K562 (cell line): ENCODE measurements around the gene MTERF4. TPM values are rescaled to one million over a fixed set of nuclear protein-coding genes. Genes with fewer than 3 reads are reported as not detected.
A peak's percentile ranks its signal among the peaks of the same experiment; 100 is the strongest.

Experiments used
- ATF3 ChIP-seq, 2 experiments: fragments of 450-650 bp in 1 of 2; sonication (generic) in 1 of 2; formaldehyde crosslinking in 1 of 2; IDR thresholded peaks in 1 of 2; conservative IDR thresholded peaks in 1 of 2; 2 replicates each; pipeline versions ENCODE4 v1.6.1 to v1.8.1; 2016 to 2023; ENCODE audit warnings: mild to moderate bottlenecking in 2 of 2, moderate library complexity in 2 of 2, inconsistent platforms in 1 of 2, missing genetic modification reagents in 1 of 2
- BRCA1 ChIP-seq, 2 experiments: fragments of 450-650 bp in 1 of 2; sonication (generic) in 1 of 2; formaldehyde crosslinking in 1 of 2; IDR thresholded peaks; 2 replicates each; pipeline versions ENCODE4 v1.5.0 to v1.6.1; 2017 to 2020; ENCODE audit warnings: mild to moderate bottlenecking in 1 of 2, missing genetic modification reagents in 1 of 2
- CC2D1A ChIP-seq: fragments of 450-650 bp; IDR thresholded peaks from 2 replicates; pipeline ENCODE4 v1.6.1; 2017; ENCODE audit warnings: mild to moderate bottlenecking
- DACH1 ChIP-seq: fragments of 450-650 bp; IDR thresholded peaks from 2 replicates; pipeline ENCODE4 v1.6.1; 2018; ENCODE audit not compliant: partially characterized antibody
- DDX20 ChIP-seq: fragments of 450-650 bp; IDR thresholded peaks from 2 replicates; pipeline ENCODE4 v1.6.1; 2016; ENCODE audit warnings: missing genetic modification characterization, low read depth, mild to moderate bottlenecking, missing compliant biosample characterization, moderate library complexity
- FOS ChIP-seq: IDR thresholded peaks from 3 replicates; pipeline ENCODE4 v1.6.1; 2011; ENCODE audit not compliant: insufficient read length; ENCODE audit errors: extremely low read depth
- FOXA3 ChIP-seq, 2 experiments: fragments of 450-650 bp in 1 of 2; sonication (generic) in 1 of 2; formaldehyde crosslinking; IDR thresholded peaks in 1 of 2; conservative IDR thresholded peaks in 1 of 2; 2 replicates each; pipeline versions ENCODE4 v1.4.0 to v1.8.0; 2020 to 2022; ENCODE audit warnings: mild to moderate bottlenecking in 2 of 2, missing genetic modification reagents in 1 of 2
- HES1 ChIP-seq: fragments of 450-650 bp; IDR thresholded peaks from 2 replicates; pipeline ENCODE4 v1.6.1; 2016; ENCODE audit warnings: low read depth, mild to moderate bottlenecking, moderate library complexity
- MITF ChIP-seq: IDR thresholded peaks from 2 replicates; pipeline ENCODE4 v1.6.1; 2014; ENCODE audit warnings: antibody characterized with exemption
- NCOA6 ChIP-seq: fragments of 450-650 bp; IDR thresholded peaks from 2 replicates; pipeline ENCODE4 v1.6.1; 2017; ENCODE audit warnings: mild to moderate bottlenecking
- PPARD ChIP-seq: fragments of 250-450 bp; sonication (Bioruptor Pico); IDR thresholded peaks from 2 replicates; pipeline ENCODE4 v1.8.0; 2022; ENCODE audit warnings: inconsistent platforms, mild to moderate bottlenecking, moderate library complexity
- RBM15 ChIP-seq: fragments of 200-400 bp; formaldehyde crosslinking; IDR thresholded peaks from 2 replicates; pipeline ENCODE4 v1.6.1; 2018; ENCODE audit warnings: mild to moderate bottlenecking, low read length, moderate library complexity; ENCODE audit not compliant: insufficient read depth
- SAP30 ChIP-seq: fragments of 200-600 bp; sonication (generic); IDR thresholded peaks from 2 replicates; pipeline ENCODE4 v1.6.1; 2012; ENCODE audit warnings: borderline replicate concordance, low read depth, mild to moderate bottlenecking, moderate library complexity, low read length, control low read depth, inconsistent platforms; ENCODE audit not compliant: insufficient read depth, poor library complexity, severe bottlenecking
- SMARCB1 ChIP-seq: IDR thresholded peaks from 2 replicates; pipeline ENCODE4 v1.6.1; 2011; ENCODE audit warnings: improper control_type of control experiment, low read depth; ENCODE audit not compliant: insufficient read length
- SUPT5H ChIP-seq: fragments of 450-650 bp; IDR thresholded peaks from 2 replicates; pipeline ENCODE4 v1.6.1; 2016
- YY1 ChIP-seq, 3 experiments: IDR thresholded peaks; 2 replicates each; pipeline ENCODE4 v1.6.1; 2011; ENCODE audit warnings: low read length in 2 of 3, mild to moderate bottlenecking in 2 of 3, moderate library complexity in 2 of 3, borderline replicate concordance in 1 of 3, control low read depth in 1 of 3, low read depth in 1 of 3; ENCODE audit not compliant: insufficient read depth in 3 of 3, insufficient replicate concordance in 2 of 3, control insufficient read depth in 1 of 3, insufficient read length in 1 of 3; ENCODE audit errors: extremely low read depth in 1 of 3
- ZNF165 ChIP-seq: fragments of 250-450 bp; sonication (Bioruptor Pico); IDR thresholded peaks from 2 replicates; pipeline ENCODE4 v1.4.0; 2020; ENCODE audit warnings: borderline replicate concordance
- ZNF395 ChIP-seq: fragments of 200-800 bp; sonication (Bioruptor generic); IDR thresholded peaks from 2 replicates; pipeline ENCODE4 v1.6.1; 2017; ENCODE audit warnings: missing genetic modification characterization, missing compliant biosample characterization
- polyA plus RNA-seq, 8 experiments: library from polyadenylated mRNA; depleted of rRNA in 4 of 8; stranded (reverse) in 5 of 8; unstranded in 3 of 8; fragments of >200 nt; fragmentation: Nextera tagmentation in 2 of 8; fragmentation: Illumina TruSeq in 1 of 8; extraction: Ambion mirVana in 2 of 8; extraction: Trizol in 1 of 8; gene quantifications; 2 replicates each; pipeline versions ENCODE4 v1.2.1 to v1.2.3, GENCODE V29; 2011 to 2014; ENCODE audit warnings: inconsistent platforms in 1 of 8, missing spikeins in 1 of 8
- total RNA-seq, 7 experiments: library from RNA; depleted of rRNA in 6 of 7; stranded (reverse); fragments of >200 nt in 6 of 7; fragmentation: Illumina TruSeq in 2 of 7; extraction: Trizol in 2 of 7; gene quantifications; 2 replicates each; pipeline versions ENCODE4 v1.2.1 to v1.2.3, GENCODE V29; 2011 to 2021; ENCODE audit warnings: low replicate concordance in 1 of 7

Gene MTERF4
- total and polyA plus RNA-seq, 9 of the 15 experiments (the other 6 are each of a cell fraction or from before 2014, with no cell fraction given), result 15.3 to 29.6 (median 21.2) TPM

- TF ChIP-seq MITF, result no peak
- peak; percentile 84 for TF ChIP-seq FOS
- TF ChIP-seq YY1 (IDR thresholded peaks at IDR 0.05; ENCODE audit: borderline replicate concordance in 1 of 3, control insufficient read depth in 1 of 3, extremely low read depth in 1 of 3, insufficient read depth in 3 of 3, insufficient read length in 1 of 3, insufficient replicate concordance in 2 of 3, low read depth in 1 of 3, low read length in 2 of 3), result peak in 2 of 3 experiments; percentile 77 to 85
- TF ChIP-seq ZNF165 (CRISPR knock-in tag), result no peak
- TF ChIP-seq BRCA1 (IDR thresholded peaks at IDR 0.05), result no peak
- TF ChIP-seq BRCA1 (CRISPR knock-in tag; IDR thresholded peaks at IDR 0.05), result no peak
- no peak for TF ChIP-seq ATF3 (IDR thresholded peaks at IDR 0.05)
- TF ChIP-seq ATF3 (CRISPR knock-in tag; conservative IDR thresholded peaks at IDR 0.05), result no peak
- no peak for TF ChIP-seq DDX20 (tag)
- no peak for TF ChIP-seq SUPT5H
- peak; percentile 53 for TF ChIP-seq SAP30
- no peak for TF ChIP-seq CC2D1A
- no peak for TF ChIP-seq RBM15
- TF ChIP-seq NCOA6, result no peak
- TF ChIP-seq DACH1, result no peak
- TF ChIP-seq FOXA3 (CRISPR knock-in tag; conservative IDR thresholded peaks at IDR 0.05 in 1 of 2, IDR thresholded peaks at IDR 0.05 in 1 of 2), result no peak
- TF ChIP-seq ZNF395, result no peak
- TF ChIP-seq PPARD (CRISPR knock-in tag), result no peak
- no peak for TF ChIP-seq HES1
- TF ChIP-seq SMARCB1, result no peak
These were observed 47.0 kb upstream of the MTERF4 start, which contains the start of gene PASK (continued) for GRCh38 chr2:241148891-241149674.
